LNCAP (cell line): ENCODE data around the gene GHRL.

Experiments
- TF ChIP-seq, protein P1 (sequence below): fragments of 450-650 bp; IDR thresholded peaks from 2 replicates; pipeline ENCODE4 v1.5.1; 2017; ENCODE audit warnings: mild to moderate bottlenecking

The GHRL gene

GRCh38 chr3:10279384-10280176, 13.2 kb downstream of the GHRL start:
- TF ChIP-seq, protein P1, sequence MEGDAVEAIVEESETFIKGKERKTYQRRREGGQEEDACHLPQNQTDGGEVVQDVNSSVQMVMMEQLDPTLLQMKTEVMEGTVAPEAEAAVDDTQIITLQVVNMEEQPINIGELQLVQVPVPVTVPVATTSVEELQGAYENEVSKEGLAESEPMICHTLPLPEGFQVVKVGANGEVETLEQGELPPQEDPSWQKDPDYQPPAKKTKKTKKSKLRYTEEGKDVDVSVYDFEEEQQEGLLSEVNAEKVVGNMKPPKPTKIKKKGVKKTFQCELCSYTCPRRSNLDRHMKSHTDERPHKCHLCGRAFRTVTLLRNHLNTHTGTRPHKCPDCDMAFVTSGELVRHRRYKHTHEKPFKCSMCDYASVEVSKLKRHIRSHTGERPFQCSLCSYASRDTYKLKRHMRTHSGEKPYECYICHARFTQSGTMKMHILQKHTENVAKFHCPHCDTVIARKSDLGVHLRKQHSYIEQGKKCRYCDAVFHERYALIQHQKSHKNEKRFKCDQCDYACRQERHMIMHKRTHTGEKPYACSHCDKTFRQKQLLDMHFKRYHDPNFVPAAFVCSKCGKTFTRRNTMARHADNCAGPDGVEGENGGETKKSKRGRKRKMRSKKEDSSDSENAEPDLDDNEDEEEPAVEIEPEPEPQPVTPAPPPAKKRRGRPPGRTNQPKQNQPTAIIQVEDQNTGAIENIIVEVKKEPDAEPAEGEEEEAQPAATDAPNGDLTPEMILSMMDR = no peak

DNA sequence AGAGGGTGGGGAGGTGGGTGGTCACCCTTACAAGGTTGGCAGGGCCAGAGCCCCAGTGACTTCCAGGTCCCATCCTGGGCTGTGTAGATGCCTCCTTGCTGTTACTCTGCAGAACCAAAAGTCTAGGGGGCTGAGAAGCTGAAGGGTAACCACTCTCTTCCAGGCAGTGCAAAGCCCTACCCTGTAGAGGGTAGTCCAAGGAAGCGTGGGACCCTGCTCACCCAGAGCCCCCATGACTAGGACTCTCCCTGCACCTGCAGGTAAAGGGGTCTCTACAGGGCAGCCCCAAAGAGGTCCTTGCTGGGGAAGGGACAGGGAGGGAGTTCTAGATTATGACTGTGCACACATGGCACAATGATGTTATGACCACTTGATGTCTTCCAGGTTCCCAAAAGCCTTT, 14.2 kb downstream of the GHRL start:
- TF ChIP-seq, protein P1 = no peak

DNA sequence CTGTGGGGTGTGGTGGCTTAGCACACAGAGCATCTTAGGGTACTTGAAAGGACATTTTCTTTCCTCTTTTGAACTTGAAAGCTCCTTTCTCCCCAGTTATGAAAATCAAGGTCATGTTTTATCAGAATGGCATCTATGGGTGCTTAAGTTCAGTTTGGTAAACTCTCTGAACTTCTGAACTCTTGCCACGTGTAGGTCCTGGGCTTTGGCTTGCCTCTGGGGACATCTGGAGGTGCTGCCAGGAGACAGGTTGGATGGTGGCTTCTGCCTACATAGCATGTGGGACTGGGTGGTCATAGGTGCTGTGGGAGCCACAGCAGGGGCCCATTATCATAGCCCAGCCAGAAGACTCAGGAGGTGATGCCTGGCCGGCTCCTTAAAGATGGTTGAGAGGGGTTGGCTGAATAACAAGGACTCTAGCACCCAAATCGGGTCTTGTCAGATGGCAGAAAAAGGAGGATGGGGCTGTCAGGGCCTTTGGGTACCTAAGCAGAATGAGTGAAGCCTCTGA, 15.6 kb downstream of the GHRL start:
- TF ChIP-seq, protein P1 = no peak

GRCh38 chr3:10274601-10275000, 18.1 kb downstream of the GHRL start:
- TF ChIP-seq, protein P1 = no peak

GRCh38 chr3:10273702-10274305, 18.9 kb downstream of the GHRL start:
- TF ChIP-seq, protein P1 = no peak

DNA sequence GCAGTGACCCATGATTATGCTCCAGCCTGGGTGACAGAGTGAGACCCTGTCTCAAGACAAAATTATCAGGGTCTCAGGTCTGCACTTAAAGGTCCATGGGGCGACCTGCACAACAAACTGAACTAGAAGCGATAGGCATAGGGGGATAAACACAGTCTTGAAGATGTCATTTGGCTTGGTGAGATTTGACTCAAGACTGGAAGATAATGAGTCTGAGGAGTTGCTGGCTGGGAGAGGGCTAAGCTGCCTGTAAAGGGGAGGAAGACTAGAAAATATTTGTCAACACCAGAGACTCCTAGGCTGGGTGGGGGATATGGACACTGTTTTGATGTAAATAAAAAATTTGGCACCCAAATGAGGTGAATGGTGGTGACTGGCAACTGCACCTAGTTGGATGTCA, 19.8 kb downstream of the GHRL start:
- TF ChIP-seq, protein P1 = no peak

DNA sequence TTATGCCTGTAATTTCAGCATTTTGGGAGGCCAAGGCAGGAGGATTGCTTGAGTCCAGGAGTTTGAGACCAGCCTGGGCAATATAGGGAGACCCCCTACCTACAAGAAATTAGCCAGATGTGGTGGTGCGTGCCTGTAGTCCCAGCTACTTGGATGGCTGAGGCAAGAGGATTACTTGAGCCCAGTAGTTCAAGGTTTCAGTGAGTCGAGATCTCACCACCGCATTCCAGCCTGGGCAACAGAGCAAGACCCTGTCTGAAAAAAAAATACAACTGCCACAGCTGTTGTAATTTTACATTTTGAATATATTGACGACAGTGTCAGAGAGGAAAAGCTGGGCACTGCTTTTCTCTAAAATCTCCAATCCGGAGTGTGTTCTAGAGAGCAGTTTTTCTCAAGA, 23.3 kb downstream of the GHRL start:
- TF ChIP-seq, protein P1 = no peak
